Loucy (cell line): ENCODE measurements around the gene RFX6.

ENCODE experiments used
- CTCF ChIP-seq: fragments of 200-600 bp; sonication (generic); conservative IDR thresholded peaks from 2 replicates; pipeline ENCODE4 v1.5.1; 2014; ENCODE audit warnings: mild to moderate bottlenecking, antibody characterized with exemption, low read length
- EZH2phosphoT487 ChIP-seq: fragments of 200-600 bp; IDR thresholded peaks from 2 replicates; pipeline ENCODE4 v1.6.1; 2018; ENCODE audit warnings: antibody characterized with exemption, mild to moderate bottlenecking, moderate library complexity, borderline replicate concordance

DNA sequence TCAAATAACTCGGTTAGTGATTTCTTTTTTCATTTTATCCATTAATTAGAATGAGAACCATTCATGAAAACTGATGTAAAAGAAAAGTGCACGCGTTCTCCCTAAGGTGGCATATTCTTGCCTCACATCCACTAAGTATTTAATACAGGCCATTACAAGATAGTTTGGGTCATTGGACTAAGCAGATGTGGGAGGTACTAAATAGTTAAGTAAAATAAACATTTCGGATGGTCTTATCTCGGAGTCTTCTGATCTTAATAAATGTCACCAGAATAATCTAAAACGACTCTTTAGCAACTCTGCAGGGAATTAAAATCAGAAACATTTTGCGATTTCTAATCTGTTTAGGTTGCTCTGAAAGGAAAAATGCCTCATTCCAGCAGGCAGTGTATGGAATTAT, 78.7 kb downstream of the RFX6 start:
- no peak for TF ChIP-seq CTCF
- TF ChIP-seq EZH2phosphoT487: no peak
